ENCODE measurements around the gene RNF112.

- no peak for TF ChIP-seq CTCF (IDR thresholded peaks at IDR 0.05)
- TF ChIP-seq POLR2A (IDR thresholded peaks at IDR 0.05), result no peak
Observed at GRCh38 chr17:19442731-19443130, 31.7 kb downstream of the RNF112 start.

Data from testis (tissue), 2 donors.